SK-N-MC (cell line): ENCODE data around the gene KBTBD8.

Source experiments
- DNase-seq: peaks from one replicate; pipeline ENCODE4 v3.0.0-alpha.2; 2011; ENCODE audit warnings: low read depth, low spot score
- H3K27ac ChIP-seq: fragments of 200-600 bp; sonication (generic); 2 replicates; pipeline ENCODE4 v1.5.1; 2016; ENCODE audit warnings: mixed run types
- H3K36me3 ChIP-seq: fragments of 200-600 bp; sonication (generic); 2 replicates; pipeline ENCODE4 v1.6.1; 2017; ENCODE audit warnings: antibody characterized with exemption, low read length, mixed read lengths; ENCODE audit not compliant: insufficient read depth
- H3K4me3 ChIP-seq: fragments of 200-600 bp; sonication (generic); 2 replicates; pipeline ENCODE4 v1.5.1; 2016
- H3K9ac ChIP-seq: fragments of 200-600 bp; sonication (generic); 2 replicates; pipeline ENCODE4 v1.8.0; 2017; ENCODE audit warnings: mixed run types, mixed read lengths; ENCODE audit not compliant: insufficient read length
- H3K9me3 ChIP-seq: fragments of 200-600 bp; sonication (generic); 2 replicates; pipeline ENCODE4 v1.6.1; 2017; ENCODE audit warnings: low read depth, mild to moderate bottlenecking, antibody characterized with exemption, low read length, moderate library complexity, mixed read lengths
- EZH2 ChIP-seq: fragments of 200-600 bp; sonication (generic); IDR thresholded peaks from one replicate; pipeline ENCODE4 v1.6.1; 2017; ENCODE audit warnings: antibody characterized with exemption
- FOXP2 ChIP-seq: optimal IDR thresholded peaks from 2 replicates; pipeline ENCODE3; 2011; ENCODE audit warnings: mild to moderate bottlenecking, moderate library complexity; ENCODE audit not compliant: insufficient read depth; ENCODE audit errors: extremely low read length, control extremely low read depth
- POLR2AphosphoS5 ChIP-seq: IDR thresholded peaks from 2 replicates; pipeline ENCODE4 v1.6.1; 2012; ENCODE audit warnings: mild to moderate bottlenecking, low read depth, low read length, borderline replicate concordance

KBTBD8 gene

GRCh38 chr3:67018105-67018788, 20.1 kb downstream of the KBTBD8 start:
- no peaks in the 10 kb centered on the region for H3K9me3 ChIP-seq
- H3K27ac ChIP-seq, result no peak overlapping the region
- no peak for TF ChIP-seq FOXP2
- TF ChIP-seq EZH2, result no peak
- no peak for TF ChIP-seq POLR2AphosphoS5
- H3K36me3 ChIP-seq, result no peaks in the 10 kb centered on the region
- H3K4me3 ChIP-seq, result no peak overlapping the region
- DNase-seq, result no peak
- H3K9ac ChIP-seq, result no peak overlapping the region

- no peak for DNase-seq
- Histone ChIP-seq H3K36me3 (no peaks in the 10 kb centered on the region), H3K9ac (no peak overlapping the region), H3K27ac (no peak overlapping the region), H3K4me3 (no peak overlapping the region), H3K9me3 (no peaks in the 10 kb centered on the region)
- TF ChIP-seq EZH2 (no peak), POLR2AphosphoS5 (no peak), FOXP2 (no peak)
Observed at GRCh38 chr3:67018789-67019526, 20.9 kb downstream of the KBTBD8 start.

GRCh38 chr3:67028001-67028784, 30.1 kb downstream of the KBTBD8 start:
- TF ChIP-seq POLR2AphosphoS5, result no peak
- H3K4me3 ChIP-seq, result no peak overlapping the region
- H3K36me3 ChIP-seq, result no peaks in the 10 kb centered on the region
- no peak overlapping the region for H3K9ac ChIP-seq
- no peak overlapping the region for H3K27ac ChIP-seq
- DNase-seq, result no peak
- H3K9me3 ChIP-seq, result no peaks in the 10 kb centered on the region

- TF ChIP-seq EZH2 (no peak), POLR2AphosphoS5 (no peak), FOXP2 (no peak)
- no peak overlapping the region for H3K4me3 ChIP-seq
- no peak for DNase-seq
- H3K27ac ChIP-seq, result no peak overlapping the region
- no peaks in the 10 kb centered on the region for H3K9me3 ChIP-seq
- no peak overlapping the region for H3K9ac ChIP-seq
- no peaks in the 10 kb centered on the region for H3K36me3 ChIP-seq
Observed at GRCh38 chr3:67030785-67031740, 33.0 kb downstream of the KBTBD8 start.

GRCh38 chr3:67031986-67032385, 33.9 kb downstream of the KBTBD8 start:
- Histone ChIP-seq H3K9ac (no peak overlapping the region), H3K9me3 (no peaks in the 10 kb centered on the region), H3K27ac (no peak overlapping the region), H3K36me3 (no peaks in the 10 kb centered on the region), H3K4me3 (no peak overlapping the region)
- TF ChIP-seq POLR2AphosphoS5 (no peak), EZH2 (no peak), FOXP2 (no peak)
- DNase-seq, result no peak

- TF ChIP-seq FOXP2 (no peak), EZH2 (no peak), POLR2AphosphoS5 (no peak)
- no peaks in the 10 kb centered on the region for H3K36me3 ChIP-seq
- DNase-seq, result no peak
Observed at GRCh38 chr3:67033079-67033478, 35.0 kb downstream of the KBTBD8 start.

GRCh38 chr3:67034371-67034770, 36.3 kb downstream of the KBTBD8 start:
- H3K4me3 ChIP-seq, result no peak overlapping the region
- H3K9me3 ChIP-seq, result no peaks in the 10 kb centered on the region
- no peaks in the 10 kb centered on the region for H3K36me3 ChIP-seq
- no peak for DNase-seq
- H3K9ac ChIP-seq, result no peak overlapping the region
- TF ChIP-seq FOXP2, result no peak
- TF ChIP-seq POLR2AphosphoS5, result no peak
- TF ChIP-seq EZH2, result no peak
- H3K27ac ChIP-seq, result no peak overlapping the region

More at GRCh38 chr3:67033079-67033478, 35.0 kb downstream of the KBTBD8 start:
- no peak overlapping the region for H3K4me3 ChIP-seq
- H3K27ac ChIP-seq, result no peak overlapping the region
- no peak overlapping the region for H3K9ac ChIP-seq
- no peaks in the 10 kb centered on the region for H3K9me3 ChIP-seq

- DNase-seq, result no peak
- Histone ChIP-seq H3K4me3 (no peak overlapping the region), H3K36me3 (no peaks in the 10 kb centered on the region), H3K9ac (no peak overlapping the region), H3K9me3 (no peaks in the 10 kb centered on the region), H3K27ac (no peak overlapping the region)
- TF ChIP-seq EZH2, result no peak
- TF ChIP-seq POLR2AphosphoS5, result no peak
- TF ChIP-seq FOXP2, result no peak
Observed at GRCh38 chr3:67037615-67038014, 39.5 kb downstream of the KBTBD8 start.
